Parathyroid adenoma (tissue), 2 donors: ENCODE measurements around the gene OSTC.

Experiments used
- H2AFZ ChIP-seq: fragments of 300-600 bp; sonication (generic); one replicate; pipeline ENCODE4 v1.7.0; 2017; ENCODE audit warnings: antibody characterized with exemption, mild to moderate bottlenecking
- H3K27ac ChIP-seq: fragments of 300-600 bp; sonication (generic); one replicate; pipeline ENCODE4 v1.7.0; 2017
- H3K27me3 ChIP-seq: fragments of 300-600 bp; sonication (generic); one replicate; pipeline ENCODE4 v1.7.0; 2017; ENCODE audit warnings: low read length; ENCODE audit not compliant: control insufficient read depth, insufficient read depth
- H3K36me3 ChIP-seq: fragments of 300-600 bp; sonication (generic); one replicate; pipeline ENCODE4 v1.7.0; 2017; ENCODE audit warnings: low read length; ENCODE audit not compliant: control insufficient read depth, insufficient read depth
- H3K4me1 ChIP-seq: fragments of 300-600 bp; sonication (generic); one replicate; pipeline ENCODE4 v1.7.0; 2017; ENCODE audit warnings: control low read depth
- H3K4me2 ChIP-seq: fragments of 300-600 bp; sonication (generic); one replicate; pipeline ENCODE4 v1.7.0; 2017; ENCODE audit warnings: low read length
- H3K4me3 ChIP-seq: fragments of 300-600 bp; sonication (generic); one replicate; pipeline ENCODE4 v1.7.0; 2017; ENCODE audit warnings: low read depth, low read length
- H3K79me2 ChIP-seq: fragments of 300-600 bp; sonication (generic); one replicate; pipeline ENCODE4 v1.7.0; 2017; ENCODE audit warnings: control low read depth
- H3K9ac ChIP-seq: fragments of 300-600 bp; sonication (generic); one replicate; pipeline ENCODE4 v1.7.0; 2017; ENCODE audit warnings: mild to moderate bottlenecking
- H3K9me3 ChIP-seq: fragments of 300-600 bp; sonication (generic); one replicate; pipeline ENCODE4 v1.7.0; 2017; ENCODE audit warnings: low read length; ENCODE audit not compliant: control insufficient read depth
- TF ChIP-seq, protein P1 (sequence below): fragments of 300-600 bp; sonication (generic); IDR thresholded peaks from one replicate; pipeline ENCODE4 v1.7.0; 2017; ENCODE audit warnings: antibody characterized with exemption, mild to moderate bottlenecking
- donor health status: primary hyperparathyroidism.

The OSTC gene

DNA sequence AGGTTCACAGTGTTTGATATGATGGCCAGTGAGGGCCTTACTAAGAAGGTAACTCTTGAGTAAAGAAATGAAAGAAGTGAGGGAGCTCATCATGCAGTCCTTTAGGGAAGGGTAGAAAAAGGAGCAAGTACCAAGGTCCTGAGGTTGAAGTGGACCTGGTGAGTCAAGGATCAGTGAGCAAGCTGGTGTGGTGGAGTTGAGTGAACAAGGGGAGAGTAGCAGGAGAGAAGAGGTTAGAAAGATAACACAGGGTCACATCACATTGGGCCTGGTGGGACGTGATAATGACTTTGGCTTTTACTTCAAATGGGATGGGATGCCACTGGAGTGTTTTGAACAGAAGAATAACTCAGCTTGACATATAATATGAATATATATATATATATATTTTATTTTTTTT is 44.7 kb downstream of the OSTC start:
- no peaks in the 10 kb centered on the region for H3K4me1 ChIP-seq
- H3K27ac ChIP-seq = no peak overlapping the region
- no peaks in the 10 kb centered on the region for H3K79me2 ChIP-seq
- H2AFZ ChIP-seq = no peak overlapping the region
- H3K36me3 ChIP-seq = no peaks in the 10 kb centered on the region
- TF ChIP-seq, protein P1, sequence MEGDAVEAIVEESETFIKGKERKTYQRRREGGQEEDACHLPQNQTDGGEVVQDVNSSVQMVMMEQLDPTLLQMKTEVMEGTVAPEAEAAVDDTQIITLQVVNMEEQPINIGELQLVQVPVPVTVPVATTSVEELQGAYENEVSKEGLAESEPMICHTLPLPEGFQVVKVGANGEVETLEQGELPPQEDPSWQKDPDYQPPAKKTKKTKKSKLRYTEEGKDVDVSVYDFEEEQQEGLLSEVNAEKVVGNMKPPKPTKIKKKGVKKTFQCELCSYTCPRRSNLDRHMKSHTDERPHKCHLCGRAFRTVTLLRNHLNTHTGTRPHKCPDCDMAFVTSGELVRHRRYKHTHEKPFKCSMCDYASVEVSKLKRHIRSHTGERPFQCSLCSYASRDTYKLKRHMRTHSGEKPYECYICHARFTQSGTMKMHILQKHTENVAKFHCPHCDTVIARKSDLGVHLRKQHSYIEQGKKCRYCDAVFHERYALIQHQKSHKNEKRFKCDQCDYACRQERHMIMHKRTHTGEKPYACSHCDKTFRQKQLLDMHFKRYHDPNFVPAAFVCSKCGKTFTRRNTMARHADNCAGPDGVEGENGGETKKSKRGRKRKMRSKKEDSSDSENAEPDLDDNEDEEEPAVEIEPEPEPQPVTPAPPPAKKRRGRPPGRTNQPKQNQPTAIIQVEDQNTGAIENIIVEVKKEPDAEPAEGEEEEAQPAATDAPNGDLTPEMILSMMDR = no peak
- no peaks in the 10 kb centered on the region for H3K27me3 ChIP-seq
- no peaks in the 10 kb centered on the region for H3K9me3 ChIP-seq
- no peak overlapping the region for H3K4me2 ChIP-seq
- no peak overlapping the region for H3K9ac ChIP-seq
- H3K4me3 ChIP-seq = no peak overlapping the region

DNA sequence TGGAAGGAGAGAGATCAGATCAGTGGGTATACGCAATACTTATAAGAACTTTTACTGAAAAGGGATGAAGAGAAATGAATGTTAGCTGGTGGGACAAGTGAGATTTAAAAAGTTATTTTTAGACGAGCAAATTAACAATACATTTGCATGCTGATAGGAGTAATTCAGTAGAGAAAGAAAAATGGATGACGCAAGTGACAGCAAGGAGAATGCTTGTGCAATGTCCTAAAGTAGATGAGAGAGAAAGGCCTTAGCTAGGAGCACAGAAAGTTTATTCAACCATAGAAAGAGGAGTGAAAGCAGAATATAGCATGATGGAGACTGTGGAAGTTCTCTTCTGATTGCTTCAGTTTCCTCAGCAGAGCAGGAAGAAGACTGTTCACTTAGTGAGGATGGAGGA is 45.8 kb downstream of the OSTC start:
- H3K9me3 ChIP-seq = no peaks in the 10 kb centered on the region
- H3K79me2 ChIP-seq = no peaks in the 10 kb centered on the region
- H3K27ac ChIP-seq = no peak overlapping the region
- H3K4me1 ChIP-seq = no peaks in the 10 kb centered on the region
- no peak overlapping the region for H3K9ac ChIP-seq
- no peak overlapping the region for H3K4me2 ChIP-seq
- H3K4me3 ChIP-seq = no peak overlapping the region
- H3K27me3 ChIP-seq = no peaks in the 10 kb centered on the region
- no peak overlapping the region for H2AFZ ChIP-seq
- no peaks in the 10 kb centered on the region for H3K36me3 ChIP-seq
- TF ChIP-seq, protein P1 = no peak

DNA sequence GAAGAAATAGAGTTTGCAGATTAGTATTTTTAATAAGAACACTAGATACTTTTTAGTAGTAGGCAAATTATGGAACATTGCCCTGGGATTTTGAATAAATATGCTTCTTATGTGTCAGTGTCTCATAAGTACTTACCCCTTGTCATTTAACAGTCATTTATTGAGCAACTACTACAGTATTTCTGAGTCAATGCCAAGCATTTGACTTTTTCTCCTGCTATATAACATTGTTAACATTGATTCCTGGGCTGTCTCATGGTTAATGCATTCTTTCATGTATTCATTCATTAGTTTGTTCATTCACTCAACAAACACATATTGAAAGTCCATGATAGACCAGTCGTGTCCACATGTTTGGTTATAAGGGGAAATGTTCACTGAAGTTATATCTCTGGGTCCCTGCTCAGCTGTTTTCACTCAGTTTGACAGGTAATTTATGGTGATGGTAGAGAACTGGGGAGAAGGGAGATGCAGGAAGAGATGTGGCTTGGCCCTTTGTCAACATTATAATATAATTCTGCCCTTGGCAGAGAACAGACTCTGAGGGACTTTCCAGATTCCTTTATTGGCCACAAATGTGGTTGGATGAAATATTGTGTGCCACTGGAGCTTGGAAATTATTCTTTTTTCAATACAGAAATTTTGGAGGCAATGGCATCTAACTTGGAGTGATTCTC is 49.8 kb downstream of the OSTC start:
- Histone ChIP-seq H3K4me2 (no peak overlapping the region), H3K9me3 (no peaks in the 10 kb centered on the region), H3K4me1 (no peaks in the 10 kb centered on the region), H2AFZ (no peak overlapping the region), H3K36me3 (no peaks in the 10 kb centered on the region), H3K27ac (no peak overlapping the region), H3K4me3 (no peak overlapping the region), H3K79me2 (no peaks in the 10 kb centered on the region), H3K9ac (no peak overlapping the region), H3K27me3 (no peaks in the 10 kb centered on the region)
- TF ChIP-seq, protein P1 = no peak

GRCh38 chr4:108702960-108703359 is 52.6 kb downstream of the OSTC start:
- TF ChIP-seq, protein P1 = no peak

DNA sequence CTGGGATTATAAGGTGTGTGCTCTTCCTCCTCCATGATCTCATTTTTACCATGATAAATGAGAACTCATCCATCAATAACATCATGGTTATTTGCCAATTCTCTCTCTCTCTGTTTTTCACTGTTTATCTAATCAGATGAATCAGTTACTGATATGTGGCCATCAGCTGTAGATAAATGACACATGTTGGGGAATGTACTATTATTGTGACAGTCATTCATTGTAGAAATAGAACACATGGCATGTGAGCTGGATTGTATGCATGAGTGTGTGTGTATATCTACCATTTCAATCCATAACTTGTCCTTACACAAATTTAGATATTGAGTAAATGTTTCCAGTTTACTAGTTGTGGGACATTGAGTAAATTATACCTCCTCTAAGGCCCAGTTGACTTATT is 53.0 kb downstream of the OSTC start:
- H3K4me1 ChIP-seq = no peaks in the 10 kb centered on the region
- TF ChIP-seq, protein P1 = no peak

More at GRCh38 chr4:108702960-108703359, 52.6 kb downstream of the OSTC start:
- Histone ChIP-seq H3K4me2 (no peak overlapping the region), H3K27me3 (no peaks in the 10 kb centered on the region), H2AFZ (no peak overlapping the region), H3K9me3 (no peaks in the 10 kb centered on the region), H3K4me1 (no peaks in the 10 kb centered on the region), H3K9ac (no peak overlapping the region), H3K36me3 (no peaks in the 10 kb centered on the region), H3K27ac (no peak overlapping the region), H3K79me2 (no peaks in the 10 kb centered on the region), H3K4me3 (no peak overlapping the region)

More for the DNA sequence above, 53.0 kb downstream of the OSTC start:
- Histone ChIP-seq H3K79me2 (no peaks in the 10 kb centered on the region), H3K4me3 (no peak overlapping the region), H3K36me3 (no peaks in the 10 kb centered on the region), H3K27me3 (no peaks in the 10 kb centered on the region), H3K27ac (no peak overlapping the region), H3K9me3 (no peaks in the 10 kb centered on the region), H3K9ac (no peak overlapping the region), H3K4me2 (no peak overlapping the region), H2AFZ (no peak overlapping the region)
